ENCODE results near the gene DMXL2.

DMXL2 gene

GRCh38 chr15:51443282-51443914 is 179.2 kb downstream of the DMXL2 start (continued):
- TF ChIP-seq, protein P1, sequence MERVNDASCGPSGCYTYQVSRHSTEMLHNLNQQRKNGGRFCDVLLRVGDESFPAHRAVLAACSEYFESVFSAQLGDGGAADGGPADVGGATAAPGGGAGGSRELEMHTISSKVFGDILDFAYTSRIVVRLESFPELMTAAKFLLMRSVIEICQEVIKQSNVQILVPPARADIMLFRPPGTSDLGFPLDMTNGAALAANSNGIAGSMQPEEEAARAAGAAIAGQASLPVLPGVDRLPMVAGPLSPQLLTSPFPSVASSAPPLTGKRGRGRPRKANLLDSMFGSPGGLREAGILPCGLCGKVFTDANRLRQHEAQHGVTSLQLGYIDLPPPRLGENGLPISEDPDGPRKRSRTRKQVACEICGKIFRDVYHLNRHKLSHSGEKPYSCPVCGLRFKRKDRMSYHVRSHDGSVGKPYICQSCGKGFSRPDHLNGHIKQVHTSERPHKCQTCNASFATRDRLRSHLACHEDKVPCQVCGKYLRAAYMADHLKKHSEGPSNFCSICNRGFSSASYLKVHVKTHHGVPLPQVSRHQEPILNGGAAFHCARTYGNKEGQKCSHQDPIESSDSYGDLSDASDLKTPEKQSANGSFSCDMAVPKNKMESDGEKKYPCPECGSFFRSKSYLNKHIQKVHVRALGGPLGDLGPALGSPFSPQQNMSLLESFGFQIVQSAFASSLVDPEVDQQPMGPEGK (CRISPR knock-in tag; IDR thresholded peaks at IDR 0.05; ENCODE audit: borderline replicate concordance) = no peak
- TF ChIP-seq TCF4 (CRISPR knock-in tag; IDR thresholded peaks at IDR 0.05; ENCODE audit: borderline replicate concordance) (no peak), SNAI2 (CRISPR knock-in tag; IDR thresholded peaks at IDR 0.05) (no peak), CSDC2 (CRISPR knock-in tag; IDR thresholded peaks at IDR 0.05) (no peak), CREB5 (CRISPR knock-in tag; IDR thresholded peaks at IDR 0.05; ENCODE audit: low read depth) (no peak), GLIS3 (CRISPR knock-in tag; IDR thresholded peaks at IDR 0.05) (no peak), RARB (CRISPR knock-in tag; IDR thresholded peaks at IDR 0.05) (no peak), ISL1 (CRISPR knock-in tag; IDR thresholded peaks at IDR 0.05) (no peak), CSRNP3 (CRISPR knock-in tag; IDR thresholded peaks at IDR 0.05) (no peak), ZNF8 (CRISPR knock-in tag; IDR thresholded peaks at IDR 0.05) (no peak), ZFP3 (CRISPR knock-in tag; IDR thresholded peaks at IDR 0.05) (no peak), ZFP30 (CRISPR knock-in tag; IDR thresholded peaks at IDR 0.05) (no peak), TOX (CRISPR knock-in tag; IDR thresholded peaks at IDR 0.05; ENCODE audit: borderline replicate concordance) (no peak), OSR1 (CRISPR knock-in tag; IDR thresholded peaks at IDR 0.05) (no peak), ZC3H10 (CRISPR knock-in tag; IDR thresholded peaks at IDR 0.05) (no peak)

GRCh38 chr15:51438526-51438925 is 184.0 kb downstream of the DMXL2 start:
- no peak for ATAC-seq
- TF ChIP-seq BACH2 (CRISPR knock-in tag; IDR thresholded peaks at IDR 0.05; ENCODE audit: borderline replicate concordance) (no peak), ESRRG (CRISPR knock-in tag; IDR thresholded peaks at IDR 0.05) (no peak), CSDC2 (CRISPR knock-in tag; IDR thresholded peaks at IDR 0.05) (no peak), TCF4 (CRISPR knock-in tag; IDR thresholded peaks at IDR 0.05; ENCODE audit: borderline replicate concordance) (no peak), ZC3H10 (CRISPR knock-in tag; IDR thresholded peaks at IDR 0.05) (no peak)

DNA sequence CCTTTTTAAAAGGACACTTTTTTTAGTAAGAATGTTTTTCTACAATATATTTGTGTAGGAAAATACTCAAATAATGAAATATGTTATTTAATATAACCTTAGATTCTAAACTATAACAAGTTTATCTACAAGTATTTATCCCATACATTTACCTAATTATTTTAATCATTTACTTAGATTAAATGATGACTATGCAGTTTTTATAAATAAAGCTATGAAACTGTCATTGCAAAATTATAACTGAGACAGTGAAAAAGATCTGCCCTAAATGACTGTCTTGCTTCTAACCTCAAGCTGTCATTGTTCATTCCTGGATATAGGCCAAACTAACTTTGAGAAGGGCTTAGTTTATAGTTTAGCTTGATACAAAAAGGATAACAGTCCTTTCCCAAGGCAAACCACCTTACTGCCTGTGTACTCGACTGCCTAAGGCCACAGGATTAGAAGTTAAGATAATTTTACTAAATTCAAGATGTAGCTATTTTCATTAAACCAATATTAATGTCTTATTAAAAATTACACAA is 197.0 kb downstream of the DMXL2 start:
- TF ChIP-seq, protein P2, sequence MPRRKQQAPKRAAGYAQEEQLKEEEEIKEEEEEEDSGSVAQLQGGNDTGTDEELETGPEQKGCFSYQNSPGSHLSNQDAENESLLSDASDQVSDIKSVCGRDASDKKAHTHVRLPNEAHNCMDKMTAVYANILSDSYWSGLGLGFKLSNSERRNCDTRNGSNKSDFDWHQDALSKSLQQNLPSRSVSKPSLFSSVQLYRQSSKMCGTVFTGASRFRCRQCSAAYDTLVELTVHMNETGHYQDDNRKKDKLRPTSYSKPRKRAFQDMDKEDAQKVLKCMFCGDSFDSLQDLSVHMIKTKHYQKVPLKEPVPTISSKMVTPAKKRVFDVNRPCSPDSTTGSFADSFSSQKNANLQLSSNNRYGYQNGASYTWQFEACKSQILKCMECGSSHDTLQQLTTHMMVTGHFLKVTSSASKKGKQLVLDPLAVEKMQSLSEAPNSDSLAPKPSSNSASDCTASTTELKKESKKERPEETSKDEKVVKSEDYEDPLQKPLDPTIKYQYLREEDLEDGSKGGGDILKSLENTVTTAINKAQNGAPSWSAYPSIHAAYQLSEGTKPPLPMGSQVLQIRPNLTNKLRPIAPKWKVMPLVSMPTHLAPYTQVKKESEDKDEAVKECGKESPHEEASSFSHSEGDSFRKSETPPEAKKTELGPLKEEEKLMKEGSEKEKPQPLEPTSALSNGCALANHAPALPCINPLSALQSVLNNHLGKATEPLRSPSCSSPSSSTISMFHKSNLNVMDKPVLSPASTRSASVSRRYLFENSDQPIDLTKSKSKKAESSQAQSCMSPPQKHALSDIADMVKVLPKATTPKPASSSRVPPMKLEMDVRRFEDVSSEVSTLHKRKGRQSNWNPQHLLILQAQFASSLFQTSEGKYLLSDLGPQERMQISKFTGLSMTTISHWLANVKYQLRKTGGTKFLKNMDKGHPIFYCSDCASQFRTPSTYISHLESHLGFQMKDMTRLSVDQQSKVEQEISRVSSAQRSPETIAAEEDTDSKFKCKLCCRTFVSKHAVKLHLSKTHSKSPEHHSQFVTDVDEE (CRISPR knock-in tag; IDR thresholded peaks at IDR 0.05) = no peak
- TF ChIP-seq ESRRG (CRISPR knock-in tag; IDR thresholded peaks at IDR 0.05) (no peak), RARB (CRISPR knock-in tag; IDR thresholded peaks at IDR 0.05) (no peak), SNAI2 (CRISPR knock-in tag; IDR thresholded peaks at IDR 0.05) (no peak), GLIS3 (CRISPR knock-in tag; IDR thresholded peaks at IDR 0.05) (no peak), ZNF565 (CRISPR knock-in tag; conservative IDR thresholded peaks at IDR 0.05; ENCODE audit: low read depth) (no peak), CREB5 (CRISPR knock-in tag; IDR thresholded peaks at IDR 0.05; ENCODE audit: low read depth) (no peak), ARNTL (CRISPR knock-in tag; IDR thresholded peaks at IDR 0.05; ENCODE audit: borderline replicate concordance, low read depth) (no peak), CSDC2 (CRISPR knock-in tag; IDR thresholded peaks at IDR 0.05) (no peak), TCF4 (CRISPR knock-in tag; IDR thresholded peaks at IDR 0.05; ENCODE audit: borderline replicate concordance) (no peak), PPARA (CRISPR knock-in tag; IDR thresholded peaks at IDR 0.05; ENCODE audit: borderline replicate concordance) (no peak), ZFP3 (CRISPR knock-in tag; IDR thresholded peaks at IDR 0.05) (no peak), TOX (CRISPR knock-in tag; IDR thresholded peaks at IDR 0.05; ENCODE audit: borderline replicate concordance) (no peak), ISL1 (CRISPR knock-in tag; IDR thresholded peaks at IDR 0.05) (no peak)
- TF ChIP-seq, protein P1 (CRISPR knock-in tag; IDR thresholded peaks at IDR 0.05; ENCODE audit: borderline replicate concordance) = no peak
- TF ChIP-seq, protein P3, sequence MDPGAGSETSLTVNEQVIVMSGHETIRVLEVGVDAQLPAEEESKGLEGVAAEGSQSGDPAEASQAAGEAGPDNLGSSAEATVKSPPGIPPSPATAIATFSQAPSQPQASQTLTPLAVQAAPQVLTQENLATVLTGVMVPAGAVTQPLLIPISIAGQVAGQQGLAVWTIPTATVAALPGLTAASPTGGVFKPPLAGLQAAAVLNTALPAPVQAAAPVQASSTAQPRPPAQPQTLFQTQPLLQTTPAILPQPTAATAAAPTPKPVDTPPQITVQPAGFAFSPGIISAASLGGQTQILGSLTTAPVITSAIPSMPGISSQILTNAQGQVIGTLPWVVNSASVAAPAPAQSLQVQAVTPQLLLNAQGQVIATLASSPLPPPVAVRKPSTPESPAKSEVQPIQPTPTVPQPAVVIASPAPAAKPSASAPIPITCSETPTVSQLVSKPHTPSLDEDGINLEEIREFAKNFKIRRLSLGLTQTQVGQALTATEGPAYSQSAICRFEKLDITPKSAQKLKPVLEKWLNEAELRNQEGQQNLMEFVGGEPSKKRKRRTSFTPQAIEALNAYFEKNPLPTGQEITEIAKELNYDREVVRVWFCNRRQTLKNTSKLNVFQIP (CRISPR knock-in tag; IDR thresholded peaks at IDR 0.05; ENCODE audit: borderline replicate concordance, low read depth) = no peak
- no peak for ATAC-seq

All from SK-N-SH treated with all-trans-retinoic acid at 6 μM for 48 hours (cell line).